UCSD-AML1 (cell line): ENCODE data around the gene OSGIN1.

Source experiments
- DNase-seq: peaks from one replicate; lab custom pipeline; 2025; ENCODE audit not compliant: unreplicated experiment; lab: John Stamatoyannopoulos, UW

Gene OSGIN1

DNA sequence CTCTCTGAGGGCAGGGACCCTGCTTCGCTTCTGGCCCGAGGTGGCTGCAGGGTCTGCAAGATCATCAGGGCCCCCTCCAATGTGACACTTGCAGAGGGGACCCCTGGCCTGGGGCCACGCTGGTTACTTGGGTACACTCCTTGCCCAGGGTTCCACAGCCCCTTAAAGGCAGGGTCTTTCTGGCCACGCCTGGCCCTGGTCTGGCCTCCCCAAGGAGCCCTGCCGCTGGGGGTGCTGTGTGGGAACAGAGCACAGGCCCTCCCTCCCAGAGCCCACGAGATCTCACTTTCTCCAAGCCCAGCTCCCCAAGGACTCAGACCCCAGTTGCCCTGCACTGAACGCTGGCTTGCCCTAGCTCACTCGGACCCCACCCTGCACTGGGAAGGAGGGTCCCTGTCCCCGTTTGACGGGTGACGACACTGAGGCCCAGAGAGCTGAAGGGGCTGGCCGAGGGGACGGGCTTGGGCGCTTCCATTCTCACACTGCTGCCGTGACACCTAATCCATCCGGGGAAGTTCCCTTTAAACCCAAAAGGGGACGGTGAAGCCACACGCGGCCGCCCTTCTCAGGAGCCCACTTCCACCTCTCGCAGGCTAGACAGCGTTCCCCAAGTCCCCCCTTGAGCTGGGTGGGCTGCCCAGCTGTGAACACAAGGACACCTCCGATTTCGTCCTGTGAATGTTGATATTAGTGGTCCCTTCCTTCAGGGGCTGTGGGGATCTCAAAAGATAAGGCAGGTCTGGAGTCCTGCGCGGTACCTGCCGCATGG is 26.9 kb upstream of the OSGIN1 start:
- no peak for DNase-seq

GRCh38 chr16:83926726-83927397 is 26.2 kb upstream of the OSGIN1 start:
- DNase-seq: peak; percentile 49

GRCh38 chr16:83928341-83929055 is 24.5 kb upstream of the OSGIN1 start:
- DNase-seq: no peak

GRCh38 chr16:83929811-83930555 is 23.1 kb upstream of the OSGIN1 start:
- no peak for DNase-seq

- DNase-seq: no peak
Observed at GRCh38 chr16:83930730-83931500, 22.1 kb upstream of the OSGIN1 start.

- no peak for DNase-seq
Observed at GRCh38 chr16:83931556-83931955, 21.5 kb upstream of the OSGIN1 start.

DNA sequence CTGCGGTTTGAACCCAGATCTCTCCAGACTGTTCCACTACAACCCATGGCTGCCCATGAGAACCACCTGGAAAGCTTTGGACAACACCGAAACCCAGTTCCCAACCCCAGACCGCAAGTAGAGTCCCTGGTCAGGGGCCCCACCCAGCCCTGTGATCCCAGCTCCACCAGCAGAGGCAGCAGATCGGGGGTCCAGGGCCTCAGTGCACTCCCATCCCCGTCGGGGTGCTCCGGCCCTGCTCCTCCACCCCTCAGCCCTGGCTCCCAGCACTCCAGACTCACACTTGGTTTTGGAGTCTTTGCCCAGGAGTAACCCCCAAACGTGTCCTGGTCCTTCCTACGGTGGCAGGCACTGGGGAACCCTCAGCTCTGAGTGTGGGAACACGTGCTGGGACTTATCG is 20.7 kb upstream of the OSGIN1 start:
- no peak for DNase-seq

DNA sequence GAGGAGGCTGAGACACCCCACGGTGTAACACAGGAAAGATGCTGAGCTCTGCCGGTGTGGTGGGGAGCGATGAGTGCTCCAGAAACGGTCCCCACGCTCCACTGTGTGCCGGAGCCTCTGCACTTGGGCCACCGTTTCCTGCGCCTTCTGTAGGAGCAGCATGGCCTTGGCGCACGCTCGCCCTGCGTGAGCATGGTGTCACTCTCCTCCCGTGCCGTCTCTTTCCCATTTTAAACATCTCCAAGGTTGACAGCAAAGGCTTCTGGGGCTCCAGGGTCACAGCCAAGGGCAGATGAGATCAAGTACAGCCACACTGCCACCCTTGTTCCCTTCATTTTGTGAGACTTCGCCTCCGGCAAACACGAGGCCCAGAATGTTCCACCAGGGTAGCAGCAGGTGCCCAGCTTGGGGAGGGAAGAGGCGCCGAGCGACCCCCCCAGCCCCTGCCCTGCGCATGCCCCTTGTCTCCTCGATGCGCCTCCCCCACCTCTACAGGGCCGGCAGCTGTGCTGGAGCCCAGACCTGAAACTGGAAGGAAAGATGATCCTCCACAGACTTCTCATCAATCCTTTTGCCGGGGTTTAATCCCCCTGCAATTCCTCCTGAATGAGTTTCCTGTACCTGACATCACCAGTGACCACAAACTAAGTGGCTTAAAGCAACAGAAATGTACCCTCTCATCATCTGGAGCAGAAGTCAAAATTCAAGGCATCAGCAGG is 19.9 kb upstream of the OSGIN1 start:
- no peak for DNase-seq

- DNase-seq: peak; percentile 35
Observed at GRCh38 chr16:83933885-83934683, 19.0 kb upstream of the OSGIN1 start.

DNA sequence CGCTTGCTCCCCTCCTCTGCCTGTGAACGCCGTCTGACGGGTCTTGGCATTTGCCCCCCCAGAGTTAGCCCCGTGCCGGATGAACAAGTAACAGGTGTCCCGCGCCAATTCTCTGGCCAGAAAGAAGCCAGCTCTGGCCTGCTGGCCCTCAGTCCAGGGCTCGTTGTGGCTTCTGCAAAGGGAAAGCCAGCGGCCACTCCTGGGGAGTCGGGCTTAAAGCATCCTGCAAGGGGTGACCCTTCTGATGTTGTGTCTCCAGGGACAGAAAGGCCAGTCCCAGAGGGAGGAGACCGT is 18.4 kb upstream of the OSGIN1 start:
- DNase-seq: no peak

DNA sequence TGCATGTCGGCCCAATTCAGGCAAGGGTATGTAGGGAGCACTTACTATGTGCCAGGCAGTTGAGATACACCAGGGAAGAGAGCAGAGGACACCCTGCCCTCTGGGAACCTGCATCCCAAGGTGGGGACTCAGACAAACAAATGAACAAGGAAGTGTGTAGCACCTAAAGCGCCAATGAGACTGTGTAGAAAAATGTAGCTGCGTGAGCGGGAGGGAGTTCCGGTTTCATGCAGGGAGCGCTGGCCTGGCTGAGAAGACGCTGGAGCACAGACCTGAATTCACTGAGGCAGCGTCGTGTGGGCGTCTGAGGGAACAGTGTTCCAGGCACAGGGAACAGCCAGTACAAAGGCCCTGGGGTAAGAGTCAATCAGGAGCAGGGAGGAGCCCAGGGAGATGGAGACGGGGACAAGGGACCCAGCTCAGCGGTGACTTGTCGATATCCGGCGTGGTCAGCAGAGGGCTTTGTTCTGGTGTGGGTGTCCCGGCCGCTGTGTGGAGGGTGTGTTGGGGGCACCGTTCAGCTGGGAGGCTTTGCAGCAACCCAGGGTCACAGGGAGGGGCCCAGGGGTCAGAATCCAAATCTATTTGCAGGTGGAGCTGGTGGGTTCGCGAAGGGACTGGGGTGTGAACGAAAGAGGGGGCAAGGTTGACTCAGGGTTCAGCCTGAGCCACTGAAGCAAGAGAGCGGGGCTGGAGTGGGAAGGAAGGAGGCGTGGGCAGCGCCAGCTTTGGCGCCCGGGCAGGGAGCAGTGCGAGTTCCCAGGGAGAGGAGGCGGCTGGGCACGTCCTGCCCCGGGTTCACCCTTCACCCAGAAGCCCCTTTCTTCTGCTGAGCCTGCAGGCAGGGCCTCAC is 17.8 kb upstream of the OSGIN1 start:
- DNase-seq: no peak

- no peak for DNase-seq
Observed at GRCh38 chr16:83935858-83936255, 17.2 kb upstream of the OSGIN1 start.

GRCh38 chr16:83936581-83937165 is 16.4 kb upstream of the OSGIN1 start:
- no peak for DNase-seq

GRCh38 chr16:83937267-83937666 is 15.8 kb upstream of the OSGIN1 start:
- DNase-seq: no peak

DNA sequence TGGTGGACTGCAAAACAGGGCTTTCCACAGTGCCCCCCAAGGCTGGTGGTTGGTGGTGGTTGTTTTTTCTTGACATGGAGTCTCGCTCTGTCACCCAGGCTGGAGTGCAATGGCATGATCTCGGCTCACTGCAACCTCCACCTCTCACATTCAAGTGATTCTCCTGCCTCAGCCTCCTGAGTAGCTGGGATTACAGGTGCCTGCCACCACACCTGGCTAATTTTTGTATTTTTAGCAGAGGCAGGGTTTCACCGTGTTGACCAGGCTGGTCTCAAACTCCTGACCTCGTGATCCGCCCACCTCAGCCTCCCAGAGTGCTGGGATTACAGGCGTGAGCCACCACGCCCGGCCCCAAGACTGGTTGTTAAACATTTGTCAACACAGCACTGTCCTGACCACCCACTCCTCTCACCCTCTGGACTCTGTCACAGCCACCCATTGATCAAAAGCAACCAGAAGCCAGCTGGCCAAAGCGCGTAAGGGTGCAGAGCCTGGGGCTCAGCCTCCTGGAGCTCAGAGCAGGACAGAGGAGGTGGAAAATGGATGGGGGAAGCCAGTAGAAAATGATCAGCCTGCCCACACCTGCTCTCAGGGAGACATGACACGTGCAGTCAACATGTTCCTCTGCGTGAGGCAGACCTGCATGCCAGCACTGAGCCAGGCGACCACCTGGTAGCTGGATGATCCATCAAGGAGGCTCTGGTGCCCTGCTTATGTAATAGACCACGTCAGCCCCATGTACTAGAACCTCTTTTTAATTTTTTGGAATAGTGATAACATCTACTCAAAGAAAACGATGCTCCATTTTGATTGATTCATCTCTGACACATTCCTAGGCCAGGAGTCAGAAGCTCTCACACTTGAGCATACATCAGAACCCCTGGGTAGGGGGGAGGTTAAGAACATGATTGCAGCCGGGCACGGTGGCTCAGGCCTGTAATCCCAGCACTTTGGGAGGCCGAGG is 14.8 kb upstream of the OSGIN1 start:
- DNase-seq: no peak

GRCh38 chr16:83939266-83939855 is 13.7 kb upstream of the OSGIN1 start:
- DNase-seq: peak; percentile 44

GRCh38 chr16:83940119-83940518 is 12.9 kb upstream of the OSGIN1 start:
- no peak for DNase-seq
